Right lobe of liver (tissue), 6 donors: ENCODE measurements around the gene DCBLD2. TPM values are rescaled to one million over a fixed set of nuclear protein-coding genes. Genes with fewer than 3 reads are reported as not detected.

Experiments used
- ATAC-seq, 4 donors: fragments of 200-7000 bp; cut with Tn5 transposase; one replicate each; pipeline ENCODE4 v1.9.1; 2020; ENCODE audit warnings: mild to moderate bottlenecking in 4 of 4, moderate library complexity in 4 of 4
- DNase-seq, 3 donors: peaks; one replicate each; pipeline ENCODE4 v3.0.0-alpha.2; 2020
- H3K27ac ChIP-seq, 3 donors: fragments of 200-600 bp; one replicate each; pipeline ENCODE4 v1.8.0; 2022
- H3K27me3 ChIP-seq, 2 donors: fragments of 200-600 bp; one replicate each; pipeline ENCODE4 v1.8.0; 2022
- H3K36me3 ChIP-seq, 4 donors: fragments of 200-600 bp; sonication (generic) in 1 of 4; one replicate each; pipeline versions ENCODE4 v1.5.1 to v1.8.0; 2017 to 2022; ENCODE audit warnings: control low read depth in 1 of 4
- H3K4me1 ChIP-seq, 4 donors: fragments of 200-600 bp; sonication (generic) in 1 of 4; one replicate each; pipeline versions ENCODE4 v1.5.1 to v1.8.0; 2017 to 2022; ENCODE audit warnings: control low read depth in 1 of 4
- H3K4me3 ChIP-seq, 3 donors: fragments of 200-600 bp; one replicate each; pipeline ENCODE4 v1.8.0; 2022
- H3K9me3 ChIP-seq, 4 donors: fragments of 200-600 bp; sonication (generic) in 1 of 4; one replicate each; pipeline versions ENCODE4 v1.5.1 to v1.8.0; 2017 to 2022; ENCODE audit warnings: control low read depth in 1 of 4
- POLR2A ChIP-seq: fragments of 450-650 bp; IDR thresholded peaks from one replicate; pipeline ENCODE4 v1.6.1; 2017; ENCODE audit warnings: antibody characterized with exemption, mild to moderate bottlenecking
- WGBS: methylation state at CpG from one replicate; pipeline ENCODE4 v1.1.6; 2018; ENCODE audit warnings: low coverage, low lambda C conversion rate; ENCODE audit not compliant: insufficient coverage; ENCODE audit errors: missing lambda C conversion rate; 5-methylcytosine and 5-hydroxymethylcytosine counted together
- intact Hi-C, 2 donors: fragments of 100-400 bp; cut with DNase I; formaldehyde crosslinking; loops; one replicate each; pipeline versions ENCODE4 v1.11.2 to v1.14.1; 2022
- total RNA-seq, 6 experiments: library from RNA; depleted of rRNA in 2 of 6; stranded (reverse); fragments of >200 nt in 2 of 6; fragmentation: NEBNext Ultra II Directional in 3 of 6; extraction: Animal tissue kit (Norgen Biotek cat#: 25700) in 3 of 6; gene quantifications; one replicate each; pipeline versions ENCODE4 v1.1.0 to v1.2.4, GENCODE V29; 2016 to 2023
- TF ChIP-seq, protein P1 (sequence below), 4 donors: fragments of 200-600 bp in 3 of 4; fragments of 450-650 bp in 1 of 4; IDR thresholded peaks; one replicate each; pipeline versions ENCODE4 v1.5.1 to v1.8.0; 2016 to 2022; ENCODE audit warnings: antibody characterized with exemption in 4 of 4, mild to moderate bottlenecking in 2 of 4
- donor health status: DM: no; HTN: yes; CAD: no.
- donor health status: DM: no; HTN: no; CAD: no.
- donor health status: DM: no; HTN: no; CAD: no.
- donor health status: DM: no; HTN: yes; CAD: no.
- donor health status: DM: no; HTN: yes; CAD: no.

The DCBLD2 gene
- total RNA-seq, 6 experiments from 2014 or later: 8.1 to 11.3 (median 10.6) TPM

DNA sequence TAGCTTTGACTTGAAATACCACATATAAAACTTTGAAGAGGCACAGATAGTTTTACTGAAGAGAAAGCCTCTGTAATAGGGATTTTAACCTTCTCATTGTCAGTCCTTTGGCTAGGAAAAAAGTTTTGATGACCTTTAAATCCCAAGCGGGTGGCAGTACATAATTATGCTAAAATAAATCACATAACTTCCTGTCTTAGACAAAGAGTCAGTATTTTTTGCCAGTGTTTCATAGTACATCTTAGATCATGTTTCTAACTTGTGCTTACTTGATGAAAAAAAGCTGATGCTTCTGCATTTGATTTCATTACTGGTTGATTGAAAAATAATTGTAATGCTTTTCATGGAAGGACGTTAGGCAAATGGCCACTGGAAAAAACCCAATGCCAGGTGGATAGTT, 132.5 kb downstream of the DCBLD2 start:
- Histone ChIP-seq H3K4me3 (no peak overlapping the region), H3K27me3 (no peaks in the 10 kb centered on the region), H3K36me3 (peaks cover 0 to 8% (median 3%) of the 10 kb centered on the region in 4 donors), H3K4me1 (peaks cover 0 to 12% (median 5%) of the 10 kb centered on the region in 4 donors), H3K27ac (no peak overlapping the region), H3K9me3 (no peaks in the 10 kb centered on the region)
- WGBS: 51% methylated on average over 2 of the region's 2 CpGs
- DNase-seq (no peak), ATAC-seq (peak in 1 of 4 donors; percentile 15)
- intact Hi-C loops: no loop called here
- TF ChIP-seq, protein P1, sequence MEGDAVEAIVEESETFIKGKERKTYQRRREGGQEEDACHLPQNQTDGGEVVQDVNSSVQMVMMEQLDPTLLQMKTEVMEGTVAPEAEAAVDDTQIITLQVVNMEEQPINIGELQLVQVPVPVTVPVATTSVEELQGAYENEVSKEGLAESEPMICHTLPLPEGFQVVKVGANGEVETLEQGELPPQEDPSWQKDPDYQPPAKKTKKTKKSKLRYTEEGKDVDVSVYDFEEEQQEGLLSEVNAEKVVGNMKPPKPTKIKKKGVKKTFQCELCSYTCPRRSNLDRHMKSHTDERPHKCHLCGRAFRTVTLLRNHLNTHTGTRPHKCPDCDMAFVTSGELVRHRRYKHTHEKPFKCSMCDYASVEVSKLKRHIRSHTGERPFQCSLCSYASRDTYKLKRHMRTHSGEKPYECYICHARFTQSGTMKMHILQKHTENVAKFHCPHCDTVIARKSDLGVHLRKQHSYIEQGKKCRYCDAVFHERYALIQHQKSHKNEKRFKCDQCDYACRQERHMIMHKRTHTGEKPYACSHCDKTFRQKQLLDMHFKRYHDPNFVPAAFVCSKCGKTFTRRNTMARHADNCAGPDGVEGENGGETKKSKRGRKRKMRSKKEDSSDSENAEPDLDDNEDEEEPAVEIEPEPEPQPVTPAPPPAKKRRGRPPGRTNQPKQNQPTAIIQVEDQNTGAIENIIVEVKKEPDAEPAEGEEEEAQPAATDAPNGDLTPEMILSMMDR (IDR thresholded peaks at IDR 0.05): no peak
- no peak for TF ChIP-seq POLR2A

DNA sequence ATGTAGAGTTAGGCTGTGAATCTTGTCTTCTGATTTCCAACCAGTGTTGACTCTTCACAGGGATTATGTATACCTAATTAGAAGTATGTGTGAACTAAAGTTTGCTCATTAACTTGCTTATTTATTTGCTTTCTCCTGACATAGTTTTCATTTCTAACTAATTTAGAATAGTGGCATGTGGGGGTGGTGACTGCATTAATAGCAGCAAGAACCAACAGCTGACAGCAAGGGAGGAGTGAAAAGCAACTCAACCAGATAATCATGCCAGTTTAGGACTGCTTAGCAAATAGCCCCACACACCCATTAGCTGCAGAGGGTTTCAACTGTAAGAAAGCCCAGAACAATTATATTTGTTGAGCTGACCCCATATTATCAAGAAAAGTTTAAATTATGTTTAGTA, 134.6 kb downstream of the DCBLD2 start:
- Histone ChIP-seq H3K4me1 (peaks cover 0 to 32% (median 17%) of the 10 kb centered on the region in 4 donors), H3K27me3 (no peaks in the 10 kb centered on the region), H3K4me3 (no peak overlapping the region), H3K9me3 (no peaks in the 10 kb centered on the region), H3K36me3 (peaks cover 0 to 3% (median 0%) of the 10 kb centered on the region in 4 donors), H3K27ac (no peak overlapping the region)
- DNase-seq (no peak), ATAC-seq (no peak)
- TF ChIP-seq, protein P1 (IDR thresholded peaks at IDR 0.05): no peak
- TF ChIP-seq POLR2A: no peak
- intact Hi-C loops: no loop called here

DNA sequence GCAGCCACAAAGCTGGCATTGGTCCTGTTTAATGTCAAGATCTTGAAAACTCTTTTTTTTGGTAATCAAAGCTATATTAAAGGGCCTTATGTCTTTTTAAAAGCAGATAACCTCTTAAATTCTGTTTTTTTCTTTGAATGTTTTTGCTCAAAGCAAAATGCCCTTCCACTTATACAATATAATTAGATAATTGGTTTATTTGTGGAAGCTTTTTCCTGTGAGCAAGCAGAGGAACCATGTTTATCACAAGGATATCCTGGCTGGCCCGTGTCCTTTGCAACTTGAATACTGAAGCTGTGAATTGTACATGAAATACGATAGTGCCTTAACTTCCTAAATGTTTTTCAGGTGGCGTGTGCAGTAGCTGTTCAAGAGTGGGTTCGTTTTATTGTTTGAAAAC, 135.8 kb downstream of the DCBLD2 start:
- 70% methylated on average over 4 of the region's 4 CpGs for WGBS
- Histone ChIP-seq H3K9me3 (no peaks in the 10 kb centered on the region), H3K36me3 (no peaks in the 10 kb centered on the region), H3K4me1 (peaks cover 0 to 37% (median 20%) of the 10 kb centered on the region in 4 donors), H3K27ac (no peak overlapping the region), H3K27me3 (no peaks in the 10 kb centered on the region), H3K4me3 (no peak overlapping the region)
- TF ChIP-seq POLR2A: no peak
- TF ChIP-seq, protein P1 (IDR thresholded peaks at IDR 0.05): no peak
- intact Hi-C loops: no loop called here
- DNase-seq (no peak), ATAC-seq (peak in 2 of 4 donors; percentile 14 to 57)

DNA sequence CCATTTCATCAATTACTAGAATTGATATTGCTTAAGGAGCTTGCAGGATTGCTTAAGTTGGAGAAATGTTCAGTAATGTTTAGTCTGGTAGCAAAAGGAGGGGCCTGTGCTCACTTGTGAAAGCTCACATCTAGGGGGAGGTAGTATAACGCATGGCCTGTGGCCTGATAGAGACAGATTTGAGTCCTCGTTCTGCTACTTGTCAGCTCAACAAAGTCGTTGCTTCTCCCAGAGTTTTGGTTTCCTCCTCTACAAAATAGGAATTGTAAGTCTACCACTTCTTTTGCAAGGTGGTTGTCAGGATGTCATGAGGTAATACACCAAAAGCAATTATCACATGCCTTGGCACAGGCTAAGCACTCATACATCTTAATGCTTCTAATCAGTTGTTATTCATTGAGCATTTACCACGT, 137.0 kb downstream of the DCBLD2 start:
- Histone ChIP-seq H3K36me3 (no peaks in the 10 kb centered on the region), H3K27me3 (no peaks in the 10 kb centered on the region), H3K27ac (no peak overlapping the region), H3K4me1 (peaks cover 0 to 43% (median 22%) of the 10 kb centered on the region in 4 donors), H3K9me3 (no peaks in the 10 kb centered on the region), H3K4me3 (no peak overlapping the region)
- TF ChIP-seq, protein P1 (IDR thresholded peaks at IDR 0.05): no peak
- no peak for TF ChIP-seq POLR2A
- no peak for DNase-seq
- intact Hi-C loops: no loop called here
- 43% methylated on average over 4 of the region's 4 CpGs for WGBS
- peak in 3 of 4 donors; percentile 5 to 44 (median 7) for ATAC-seq
